ENCODE measurements around the gene FGF14. TPM values are rescaled to one million over a fixed set of nuclear protein-coding genes. Genes with fewer than 3 reads are reported as not detected.
"Not testable (repeated sequence)": the region's sequence is repeated elsewhere in the genome, so short reads cannot be mapped to it uniquely, and the experiment has no call there.

The FGF14 gene
- total RNA-seq, 1 donor from 2014 or later = 0.52 TPM

DNA sequence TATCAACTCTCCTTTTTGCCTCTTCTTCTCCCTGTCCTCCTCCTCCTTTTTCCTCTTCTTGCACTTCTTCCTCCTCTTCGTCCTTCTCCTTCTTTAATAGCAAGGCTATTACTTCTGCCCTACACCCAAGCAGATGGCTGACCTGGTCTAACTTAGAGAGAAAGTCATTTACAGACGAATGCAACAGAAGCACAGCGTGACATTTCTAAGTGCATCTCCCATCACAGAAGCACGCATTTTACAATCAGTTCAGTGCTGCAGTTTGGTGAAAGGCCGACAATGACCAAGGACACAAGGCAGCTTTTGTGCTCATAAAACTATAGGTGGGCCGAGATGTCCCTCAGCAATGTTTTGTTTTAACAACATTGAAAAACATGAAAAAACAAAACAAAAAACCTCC is 231.5 kb downstream of the FGF14 start:
- no peaks in the 10 kb centered on the region for H3K4me1 ChIP-seq (ENCODE audit: control insufficient read depth in 3 of 3, insufficient read depth in 3 of 3, low read length in 3 of 3)
- no peak overlapping the region for H3K27ac ChIP-seq (ENCODE audit: low read depth, low read length)
- no peak overlapping the region for H3K9ac ChIP-seq (ENCODE audit: low read depth in 1 of 3, low read length in 3 of 3)
- H3K36me3 ChIP-seq (ENCODE audit: control insufficient read depth in 3 of 3, insufficient read depth in 3 of 3, low read length in 3 of 3) = no peaks in the 10 kb centered on the region
- no peaks in the 10 kb centered on the region for H3K9me3 ChIP-seq (ENCODE audit: control insufficient read depth in 3 of 3, low read length in 3 of 3)
- no peak overlapping the region for H3K4me3 ChIP-seq (ENCODE audit: low read length in 3 of 3)
- no peaks in the 10 kb centered on the region for H3K27me3 ChIP-seq (ENCODE audit: control insufficient read depth in 3 of 3, insufficient read depth in 3 of 3, low read length in 3 of 3)

DNA sequence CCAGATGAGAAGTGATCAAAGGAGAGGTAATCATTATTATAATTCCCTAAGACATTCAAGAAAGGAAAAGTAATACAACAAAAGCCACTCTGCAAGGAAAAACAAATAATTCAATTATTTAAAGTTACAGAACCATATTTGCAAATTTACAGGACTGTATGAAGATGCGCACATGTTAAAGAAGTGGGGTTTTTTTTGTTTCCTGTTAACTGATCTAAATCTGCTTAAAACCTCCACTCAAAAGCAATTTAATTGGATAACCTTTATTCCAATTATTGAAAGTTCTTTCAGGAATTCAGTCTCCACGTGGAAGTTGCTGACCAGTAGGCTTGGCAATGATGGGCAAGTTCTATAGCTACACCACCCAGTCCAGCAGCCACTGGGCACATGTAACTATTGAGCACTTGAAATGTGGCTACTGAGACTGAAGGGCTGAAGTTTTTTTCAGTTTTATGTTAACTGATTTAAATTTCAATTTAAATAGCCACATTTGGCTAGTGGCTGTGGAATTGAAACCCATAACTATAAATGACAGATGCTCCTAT is 232.3 kb downstream of the FGF14 start:
- H3K36me3 ChIP-seq (ENCODE audit: control insufficient read depth in 3 of 3, insufficient read depth in 3 of 3, low read length in 3 of 3) = no peaks in the 10 kb centered on the region
- H3K9me3 ChIP-seq (ENCODE audit: control insufficient read depth in 3 of 3, low read length in 3 of 3) = no peaks in the 10 kb centered on the region
- no peak overlapping the region for H3K9ac ChIP-seq (ENCODE audit: low read depth in 1 of 3, low read length in 3 of 3)
- H3K4me3 ChIP-seq (ENCODE audit: low read length in 3 of 3) = no peak overlapping the region
- no peaks in the 10 kb centered on the region for H3K27me3 ChIP-seq (ENCODE audit: control insufficient read depth in 3 of 3, insufficient read depth in 3 of 3, low read length in 3 of 3)
- H3K27ac ChIP-seq (ENCODE audit: low read depth, low read length) = no peak overlapping the region
- H3K4me1 ChIP-seq (ENCODE audit: control insufficient read depth in 3 of 3, insufficient read depth in 3 of 3, low read length in 3 of 3) = no peaks in the 10 kb centered on the region

DNA sequence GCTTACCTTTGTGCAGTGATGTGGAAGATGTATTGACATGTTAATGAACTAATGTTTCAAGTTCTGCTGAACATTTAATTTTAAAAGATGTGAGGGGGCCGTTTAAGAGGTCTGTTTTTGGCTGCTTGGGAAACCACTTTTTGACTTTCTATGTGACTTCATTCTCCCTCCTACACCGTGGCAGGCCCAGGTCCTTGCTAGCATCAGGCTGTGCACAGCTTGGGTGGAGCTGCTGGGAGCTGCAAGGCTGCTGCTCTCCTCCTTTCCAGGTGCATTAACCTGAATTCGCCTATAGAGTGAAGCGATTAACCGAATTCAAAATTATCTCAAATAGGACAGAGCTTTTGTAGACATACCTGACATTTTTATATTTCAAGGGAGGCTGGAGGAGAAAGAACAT is 249.1 kb downstream of the FGF14 start:
- H3K27ac ChIP-seq (ENCODE audit: low read depth, low read length) = no peak overlapping the region
- H3K9ac ChIP-seq (ENCODE audit: low read depth in 1 of 3, low read length in 3 of 3) = no peak overlapping the region
- H3K36me3 ChIP-seq (ENCODE audit: control insufficient read depth in 3 of 3, insufficient read depth in 3 of 3, low read length in 3 of 3) = no peaks in the 10 kb centered on the region
- H3K9me3 ChIP-seq (ENCODE audit: control insufficient read depth in 3 of 3, low read length in 3 of 3) = no peaks in the 10 kb centered on the region
- no peaks in the 10 kb centered on the region for H3K4me1 ChIP-seq (ENCODE audit: control insufficient read depth in 3 of 3, insufficient read depth in 3 of 3, low read length in 3 of 3)
- no peaks in the 10 kb centered on the region for H3K27me3 ChIP-seq (ENCODE audit: control insufficient read depth in 3 of 3, insufficient read depth in 3 of 3, low read length in 3 of 3)
- no peak overlapping the region for H3K4me3 ChIP-seq (ENCODE audit: low read length in 3 of 3)

DNA sequence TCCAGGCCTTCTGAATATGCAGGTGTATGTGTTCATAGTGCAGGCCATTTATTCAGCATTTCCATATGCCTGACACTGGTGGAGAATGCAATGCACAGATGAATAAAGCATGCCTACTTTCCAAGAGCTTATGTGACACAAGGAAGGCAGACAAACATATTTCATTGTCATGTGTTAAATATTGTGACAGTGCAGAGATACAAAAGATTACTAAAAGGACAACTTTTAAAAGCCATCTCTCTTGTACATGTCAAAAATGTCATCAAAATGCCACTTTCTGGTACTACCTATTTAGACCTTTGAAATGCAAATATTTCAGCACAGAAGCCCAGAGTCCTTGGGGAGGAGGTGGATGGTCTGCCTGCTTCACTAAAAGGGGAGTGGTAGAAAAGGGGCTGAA is 254.5 kb downstream of the FGF14 start:
- no peaks in the 10 kb centered on the region for H3K9me3 ChIP-seq (ENCODE audit: control insufficient read depth in 3 of 3, low read length in 3 of 3)
- H3K4me3 ChIP-seq (ENCODE audit: low read length in 3 of 3) = no peak overlapping the region
- no peak overlapping the region for H3K9ac ChIP-seq (ENCODE audit: low read depth in 1 of 3, low read length in 3 of 3)
- H3K4me1 ChIP-seq (ENCODE audit: control insufficient read depth in 3 of 3, insufficient read depth in 3 of 3, low read length in 3 of 3) = no peaks in the 10 kb centered on the region
- H3K27me3 ChIP-seq (ENCODE audit: control insufficient read depth in 3 of 3, insufficient read depth in 3 of 3, low read length in 3 of 3) = no peaks in the 10 kb centered on the region
- no peaks in the 10 kb centered on the region for H3K36me3 ChIP-seq (ENCODE audit: control insufficient read depth in 3 of 3, insufficient read depth in 3 of 3, low read length in 3 of 3)
- no peak overlapping the region for H3K27ac ChIP-seq (ENCODE audit: low read depth, low read length)

DNA sequence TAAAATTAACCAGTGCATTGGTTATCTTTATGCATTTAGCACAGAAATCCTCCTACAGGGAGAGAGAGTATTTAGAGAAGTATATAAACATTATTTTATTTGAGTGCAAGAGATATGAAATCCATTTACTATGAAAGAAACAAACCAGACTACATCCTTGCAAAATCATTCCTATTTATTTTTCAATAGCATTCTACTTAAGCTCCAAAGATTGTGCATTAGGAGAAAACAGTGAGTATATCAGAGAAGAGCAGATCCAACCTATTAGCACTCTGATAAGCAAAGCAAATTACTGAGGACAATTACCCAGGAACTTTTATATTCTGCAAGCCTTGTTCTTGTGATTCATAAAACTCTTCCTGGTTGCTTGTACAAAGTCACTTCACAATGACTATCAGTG is 256.1 kb downstream of the FGF14 start:
- Histone ChIP-seq H3K27ac (ENCODE audit: low read depth, low read length) (no peak overlapping the region), H3K27me3 (ENCODE audit: control insufficient read depth in 3 of 3, insufficient read depth in 3 of 3, low read length in 3 of 3) (no peaks in the 10 kb centered on the region), H3K36me3 (ENCODE audit: control insufficient read depth in 3 of 3, insufficient read depth in 3 of 3, low read length in 3 of 3) (no peaks in the 10 kb centered on the region), H3K4me3 (ENCODE audit: low read length in 3 of 3) (no peak overlapping the region), H3K4me1 (ENCODE audit: control insufficient read depth in 3 of 3, insufficient read depth in 3 of 3, low read length in 3 of 3) (no peaks in the 10 kb centered on the region), H3K9ac (ENCODE audit: low read depth in 1 of 3, low read length in 3 of 3) (no peak overlapping the region), H3K9me3 (ENCODE audit: control insufficient read depth in 3 of 3, low read length in 3 of 3) (no peaks in the 10 kb centered on the region)

DNA sequence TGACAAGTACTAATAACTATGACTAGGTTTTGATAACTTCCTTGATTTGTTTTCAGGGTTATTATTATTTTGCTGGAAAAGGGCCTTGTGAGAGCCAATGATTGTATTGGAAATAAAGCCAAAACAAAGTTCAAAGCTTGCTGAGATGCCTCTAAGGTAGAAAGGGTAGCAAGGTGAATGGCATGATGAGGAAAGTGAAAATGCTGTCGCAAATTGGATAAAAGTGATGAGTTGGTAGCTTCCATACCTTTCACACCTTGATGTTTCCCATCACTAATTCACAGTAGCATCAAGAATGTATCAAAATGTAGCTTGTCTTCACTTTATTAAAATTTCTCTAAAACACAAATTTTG is 259.4 kb downstream of the FGF14 start:
- Histone ChIP-seq H3K9me3 (ENCODE audit: control insufficient read depth in 3 of 3, low read length in 3 of 3) (no peaks in the 10 kb centered on the region), H3K27me3 (ENCODE audit: control insufficient read depth in 3 of 3, insufficient read depth in 3 of 3, low read length in 3 of 3) (no peaks in the 10 kb centered on the region), H3K27ac (ENCODE audit: low read depth, low read length) (no peak overlapping the region), H3K9ac (ENCODE audit: low read depth in 1 of 3, low read length in 3 of 3) (no peak overlapping the region), H3K4me3 (ENCODE audit: low read length in 3 of 3) (no peak overlapping the region), H3K36me3 (ENCODE audit: control insufficient read depth in 3 of 3, insufficient read depth in 3 of 3, low read length in 3 of 3) (no peaks in the 10 kb centered on the region), H3K4me1 (ENCODE audit: control insufficient read depth in 3 of 3, insufficient read depth in 3 of 3, low read length in 3 of 3) (no peaks in the 10 kb centered on the region)

DNA sequence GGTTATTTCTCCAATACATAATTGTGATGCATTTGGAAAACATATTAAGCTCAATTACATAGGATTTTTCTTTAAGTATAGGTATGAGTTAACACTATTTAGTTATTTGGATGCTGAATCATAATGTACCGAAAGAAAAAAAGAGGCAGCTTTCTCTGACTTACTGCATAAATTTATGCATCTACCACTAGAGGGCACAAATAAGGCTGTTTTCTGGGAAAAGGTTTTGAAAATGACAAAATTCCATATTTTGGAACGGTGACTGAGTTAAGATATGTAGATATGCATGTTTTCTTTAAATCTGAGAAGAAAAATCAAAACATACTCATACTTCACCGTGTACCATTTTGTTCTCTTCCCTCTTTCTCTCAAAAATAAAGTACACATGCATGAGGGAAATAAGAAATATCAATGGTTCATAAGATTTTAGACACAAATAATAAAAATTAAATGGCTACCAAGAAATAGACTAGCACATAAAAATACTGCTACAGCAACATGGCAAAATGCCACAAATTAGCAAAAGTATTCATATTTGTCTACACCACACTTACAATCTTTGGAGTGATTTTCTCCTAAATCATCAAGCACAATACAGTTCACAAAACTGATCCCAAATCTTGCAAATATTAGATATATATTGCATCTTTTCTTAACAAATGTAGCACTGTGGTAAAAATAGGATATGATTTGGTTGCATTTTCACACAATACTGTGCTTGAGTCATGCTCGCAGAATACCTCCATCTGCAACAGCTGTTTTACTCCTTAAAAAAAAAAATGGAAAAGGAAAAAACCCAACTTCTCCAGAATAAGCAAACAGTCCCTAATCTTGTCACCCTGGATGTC is 260.0 kb downstream of the FGF14 start:
- H3K4me1 ChIP-seq (ENCODE audit: control insufficient read depth in 3 of 3, insufficient read depth in 3 of 3, low read length in 3 of 3) = no peaks in the 10 kb centered on the region
- H3K36me3 ChIP-seq (ENCODE audit: control insufficient read depth in 3 of 3, insufficient read depth in 3 of 3, low read length in 3 of 3) = no peaks in the 10 kb centered on the region
- H3K4me3 ChIP-seq (ENCODE audit: low read length in 3 of 3) = no peak overlapping the region
- no peak overlapping the region for H3K27ac ChIP-seq (ENCODE audit: low read depth, low read length)
- H3K27me3 ChIP-seq (ENCODE audit: control insufficient read depth in 3 of 3, insufficient read depth in 3 of 3, low read length in 3 of 3) = no peaks in the 10 kb centered on the region
- H3K9ac ChIP-seq (ENCODE audit: low read depth in 1 of 3, low read length in 3 of 3) = no peak overlapping the region
- H3K9me3 ChIP-seq (ENCODE audit: control insufficient read depth in 3 of 3, low read length in 3 of 3) = no peaks in the 10 kb centered on the region

DNA sequence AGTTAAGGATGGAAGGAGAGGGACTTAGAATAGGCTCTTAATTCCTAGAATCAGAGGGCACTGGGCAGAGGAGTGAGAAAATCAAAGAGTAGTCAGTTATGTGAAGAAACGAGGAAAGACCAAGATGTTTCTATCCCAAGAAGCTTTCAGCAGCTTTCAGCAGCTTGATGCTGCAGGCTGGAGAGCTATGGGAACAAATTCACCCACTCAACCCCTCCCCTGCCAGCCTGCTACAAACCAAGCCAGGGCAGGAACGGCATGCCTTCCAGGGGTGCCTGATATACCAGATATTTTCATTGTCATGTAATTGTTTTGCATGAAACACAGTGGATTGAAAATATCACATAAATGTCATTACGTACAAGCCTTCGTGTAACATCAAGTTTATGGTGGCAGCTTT is 262.2 kb downstream of the FGF14 start:
- Histone ChIP-seq H3K4me3 (ENCODE audit: low read length in 3 of 3) (no peak overlapping the region), H3K27me3 (ENCODE audit: control insufficient read depth in 3 of 3, insufficient read depth in 3 of 3, low read length in 3 of 3) (no peaks in the 10 kb centered on the region), H3K36me3 (ENCODE audit: control insufficient read depth in 3 of 3, insufficient read depth in 3 of 3, low read length in 3 of 3) (no peaks in the 10 kb centered on the region), H3K27ac (ENCODE audit: low read depth, low read length) (no peak overlapping the region), H3K9me3 (ENCODE audit: control insufficient read depth in 3 of 3, low read length in 3 of 3) (no peaks in the 10 kb centered on the region), H3K4me1 (ENCODE audit: control insufficient read depth in 3 of 3, insufficient read depth in 3 of 3, low read length in 3 of 3) (no peaks in the 10 kb centered on the region), H3K9ac (ENCODE audit: low read depth in 1 of 3, low read length in 3 of 3) (no peak overlapping the region)

DNA sequence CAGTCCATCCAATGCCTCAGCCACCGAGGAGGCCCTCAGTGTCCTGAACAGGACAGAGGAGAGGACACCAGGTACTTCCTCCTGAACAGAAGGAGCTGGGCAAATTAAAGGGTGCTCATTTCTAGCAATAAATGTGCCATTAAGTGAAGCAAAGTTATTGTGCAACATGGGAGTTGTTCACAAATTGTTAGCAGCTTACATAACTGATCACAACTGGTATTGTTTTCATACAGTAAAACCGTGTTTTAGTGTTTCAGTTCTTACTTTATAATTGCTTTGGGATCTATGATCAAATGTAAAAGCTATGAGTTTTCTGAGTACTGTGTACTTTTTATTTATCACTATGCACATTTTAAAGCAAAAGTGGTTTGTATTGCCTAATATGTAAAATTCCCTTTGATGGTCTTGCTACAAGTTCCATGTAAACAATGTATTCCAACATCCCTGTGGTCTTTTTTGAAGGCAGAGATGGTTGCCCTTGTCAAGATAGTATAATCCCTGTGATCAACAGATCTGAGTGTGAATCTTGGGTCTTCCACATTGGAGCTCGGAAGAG is 263.1 kb downstream of the FGF14 start:
- Histone ChIP-seq H3K9ac (ENCODE audit: low read depth in 1 of 3, low read length in 3 of 3) (no peak overlapping the region), H3K4me1 (ENCODE audit: control insufficient read depth in 3 of 3, insufficient read depth in 3 of 3, low read length in 3 of 3) (no peaks in the 10 kb centered on the region), H3K9me3 (ENCODE audit: control insufficient read depth in 3 of 3, low read length in 3 of 3) (no peaks in the 10 kb centered on the region), H3K4me3 (ENCODE audit: low read length in 3 of 3) (no peak overlapping the region), H3K27me3 (ENCODE audit: control insufficient read depth in 3 of 3, insufficient read depth in 3 of 3, low read length in 3 of 3) (no peaks in the 10 kb centered on the region), H3K27ac (ENCODE audit: low read depth, low read length) (no peak overlapping the region), H3K36me3 (ENCODE audit: control insufficient read depth in 3 of 3, insufficient read depth in 3 of 3, low read length in 3 of 3) (no peaks in the 10 kb centered on the region)

DNA sequence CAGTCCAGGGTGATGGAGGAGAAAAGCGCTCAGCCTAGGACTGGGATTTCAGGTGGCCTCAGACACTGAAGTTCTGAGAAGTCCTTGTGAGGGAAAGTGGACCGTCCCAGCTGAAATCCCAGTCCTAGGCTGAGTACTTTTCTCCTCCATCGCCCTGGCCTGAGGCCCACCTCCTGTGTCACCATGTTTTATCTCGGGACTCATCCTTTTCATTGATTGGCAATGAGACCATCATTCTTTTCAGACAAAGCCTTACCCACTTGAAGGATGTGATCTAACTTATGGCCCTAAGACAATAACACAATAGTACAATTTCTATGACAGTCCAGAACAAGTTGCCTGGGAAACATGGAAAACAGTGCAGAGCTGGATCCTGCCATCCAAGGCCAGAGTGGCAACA is 263.9 kb downstream of the FGF14 start:
- H3K4me3 ChIP-seq (ENCODE audit: low read length in 3 of 3); H3K4me1 ChIP-seq (ENCODE audit: control insufficient read depth in 3 of 3, insufficient read depth in 3 of 3, low read length in 3 of 3); H3K27ac ChIP-seq (ENCODE audit: low read depth, low read length); H3K27me3 ChIP-seq (ENCODE audit: control insufficient read depth in 3 of 3, insufficient read depth in 3 of 3, low read length in 3 of 3); H3K9me3 ChIP-seq (ENCODE audit: control insufficient read depth in 3 of 3, low read length in 3 of 3); H3K9ac ChIP-seq (ENCODE audit: low read depth in 1 of 3, low read length in 3 of 3); H3K36me3 ChIP-seq (ENCODE audit: control insufficient read depth in 3 of 3, insufficient read depth in 3 of 3, low read length in 3 of 3): not testable (repeated sequence)

All from skeletal muscle tissue (tissue), 4 donors.